GM12801 (cell line): Measurements from ENCODE around the gene KIF3B.

Source experiments
- CTCF ChIP-seq: IDR thresholded peaks from one replicate; pipeline ENCODE4 v1.5.1; 2011; ENCODE audit warnings: control low read depth; ENCODE audit not compliant: insufficient read length; ENCODE audit errors: extremely low read depth

KIF3B gene

GRCh38 chr20:32240205-32240604 is 37.2 kb upstream of the KIF3B start:
- TF ChIP-seq CTCF: no peak

- no peak for TF ChIP-seq CTCF
Measured at GRCh38 chr20:32241807-32242206, 35.6 kb upstream of the KIF3B start.

GRCh38 chr20:32244150-32244823 is 33.2 kb upstream of the KIF3B start:
- no peak for TF ChIP-seq CTCF

- TF ChIP-seq CTCF: no peak
Measured at GRCh38 chr20:32244959-32245358, 32.5 kb upstream of the KIF3B start.

GRCh38 chr20:32248043-32248442 is 29.4 kb upstream of the KIF3B start:
- TF ChIP-seq CTCF: no peak

GRCh38 chr20:32249030-32249738 is 28.3 kb upstream of the KIF3B start:
- no peak for TF ChIP-seq CTCF

GRCh38 chr20:32251470-32251869 is 26.0 kb upstream of the KIF3B start:
- no peak for TF ChIP-seq CTCF
